GM18858 (cell line): ENCODE data around the gene ROR1.

Experiments
- ATAC-seq: cut with Tn5 transposase; IDR thresholded peaks from one replicate; pipeline ENCODE4 v1.9.1; 2021; ENCODE audit not compliant: unreplicated experiment

The ROR1 gene

DNA sequence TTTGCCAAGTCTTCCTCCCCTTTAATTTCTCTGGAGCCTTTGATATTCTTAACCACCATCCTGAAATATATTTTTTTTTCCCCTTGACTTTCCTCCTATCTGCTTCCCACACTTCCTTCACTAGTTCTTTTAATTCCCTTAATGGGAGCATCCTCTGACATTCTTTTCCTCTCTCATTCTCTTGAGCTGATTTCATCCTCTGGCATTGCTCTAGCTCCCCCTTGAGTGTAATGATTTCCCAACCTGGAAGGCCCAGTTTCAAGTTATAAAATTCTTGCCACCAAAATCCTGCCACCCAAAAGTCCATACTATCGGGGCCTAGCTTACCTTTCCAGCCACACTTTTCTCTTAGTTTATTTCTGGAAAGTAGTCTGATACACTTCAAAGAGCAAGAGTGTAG, 390.2 kb downstream of the ROR1 start:
- ATAC-seq = no peak

DNA sequence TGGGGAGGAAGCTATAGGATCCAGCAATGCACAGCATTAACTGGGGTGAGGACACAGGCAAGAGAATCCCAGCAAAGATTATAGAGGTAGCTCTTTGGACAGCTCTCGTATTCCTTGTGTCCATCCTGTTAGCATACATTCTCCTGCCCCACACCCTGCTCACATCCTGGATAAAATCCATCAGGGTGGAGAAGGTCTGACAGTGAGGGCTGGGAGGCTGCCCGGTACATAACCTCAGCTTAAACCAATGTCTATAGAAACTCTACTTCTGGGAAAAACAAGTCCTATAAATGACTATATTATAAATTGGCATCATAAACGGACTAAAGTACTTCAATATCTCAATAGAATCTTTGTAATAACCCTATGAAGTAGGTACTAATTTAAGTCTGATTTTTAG, 392.8 kb downstream of the ROR1 start:
- ATAC-seq = no peak

- ATAC-seq = no peak
Measured at GRCh38 chr1:64167176-64167575, 393.4 kb downstream of the ROR1 start.

GRCh38 chr1:64171246-64171645, 397.4 kb downstream of the ROR1 start:
- ATAC-seq = no peak

- ATAC-seq = peak; percentile 70
Measured at GRCh38 chr1:64171797-64172281, 398.0 kb downstream of the ROR1 start.

- peak; percentile 30 for ATAC-seq
Measured at GRCh38 chr1:64172458-64172983, 398.7 kb downstream of the ROR1 start.

DNA sequence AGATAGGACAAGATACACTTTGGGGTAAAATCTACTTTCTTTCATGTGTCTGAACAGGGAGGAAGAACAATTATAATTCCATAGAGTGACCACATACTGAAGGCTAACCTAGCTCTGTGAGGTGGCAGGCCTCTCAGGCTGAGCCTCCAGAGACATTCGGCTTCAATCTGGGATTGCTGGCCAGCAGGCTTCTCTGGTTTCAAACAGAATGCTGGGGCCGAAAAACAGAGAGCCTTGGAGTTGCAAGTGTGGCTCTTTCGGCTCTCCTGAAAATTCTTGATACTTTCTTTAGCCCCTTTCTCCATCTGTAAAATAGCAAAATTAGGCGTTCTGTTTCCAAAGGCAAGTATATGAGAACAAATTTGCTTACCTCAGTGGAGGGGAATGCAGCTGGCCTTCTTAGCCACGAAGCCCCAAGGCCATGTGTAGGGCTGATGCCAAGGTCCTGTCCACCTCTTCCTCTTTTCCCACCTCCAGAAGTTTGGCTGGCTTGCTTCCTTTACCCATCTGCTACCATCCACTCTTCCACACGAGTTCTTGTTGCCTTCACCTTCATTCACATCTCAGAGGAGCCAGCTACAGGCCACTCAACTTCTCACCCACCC, 399.6 kb downstream of the ROR1 start:
- ATAC-seq = no peak

DNA sequence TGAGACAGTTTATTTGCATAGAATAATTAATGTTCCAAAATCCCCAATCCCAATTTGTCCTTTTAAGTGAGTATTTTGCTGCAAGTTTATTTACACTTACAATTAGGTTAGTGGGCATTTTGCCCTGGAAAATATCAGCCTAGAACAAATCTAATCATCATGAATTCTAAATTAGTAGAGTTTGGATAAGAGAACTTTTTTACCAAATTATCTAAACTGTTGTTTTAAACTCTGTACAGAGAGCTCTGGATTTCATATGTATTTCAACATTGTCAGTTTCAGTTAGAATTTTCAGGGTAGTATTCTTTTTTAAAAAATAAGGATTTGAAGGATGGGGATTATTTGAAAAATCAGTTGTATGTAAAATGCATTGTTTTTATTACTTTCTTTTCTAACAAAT, 401.8 kb downstream of the ROR1 start:
- no peak for ATAC-seq

DNA sequence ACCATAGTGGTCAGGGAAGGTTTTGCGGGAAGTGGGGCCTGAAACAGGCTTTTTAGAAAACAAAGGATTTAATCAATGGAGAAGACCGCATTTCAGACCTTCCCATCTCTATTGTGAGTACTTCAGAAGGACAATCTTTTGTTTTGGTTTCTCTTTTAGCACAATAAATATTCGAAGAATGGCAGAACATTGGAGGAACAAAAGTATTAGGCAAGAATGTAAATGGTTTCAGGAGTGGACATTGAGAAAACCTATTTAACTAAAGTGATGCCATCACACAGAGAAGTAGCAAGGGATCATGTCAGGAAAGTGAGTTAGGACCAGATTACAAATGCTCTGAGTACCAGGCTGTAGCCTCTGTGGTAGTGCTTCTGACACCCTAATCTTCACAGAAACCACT, 402.8 kb downstream of the ROR1 start:
- no peak for ATAC-seq

DNA sequence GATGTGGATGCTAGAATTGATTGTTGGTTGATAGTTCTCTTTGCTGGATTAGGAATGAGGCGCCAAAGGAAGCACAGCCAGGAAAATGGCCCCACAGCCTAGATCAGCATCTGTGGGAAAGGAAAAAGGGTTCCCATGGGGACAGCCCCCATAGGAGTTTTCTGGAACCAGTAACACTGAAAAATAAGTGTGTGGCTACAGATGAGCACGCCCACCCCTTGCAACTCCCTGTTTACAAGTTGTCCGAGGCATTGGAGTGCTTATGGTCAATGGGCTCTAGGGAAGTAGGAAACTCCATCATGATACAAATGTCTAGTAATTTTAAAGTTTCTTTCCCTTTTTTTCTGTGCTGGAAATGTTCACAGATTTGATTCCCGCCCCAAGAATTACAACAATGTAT, 405.8 kb downstream of the ROR1 start:
- ATAC-seq = no peak

DNA sequence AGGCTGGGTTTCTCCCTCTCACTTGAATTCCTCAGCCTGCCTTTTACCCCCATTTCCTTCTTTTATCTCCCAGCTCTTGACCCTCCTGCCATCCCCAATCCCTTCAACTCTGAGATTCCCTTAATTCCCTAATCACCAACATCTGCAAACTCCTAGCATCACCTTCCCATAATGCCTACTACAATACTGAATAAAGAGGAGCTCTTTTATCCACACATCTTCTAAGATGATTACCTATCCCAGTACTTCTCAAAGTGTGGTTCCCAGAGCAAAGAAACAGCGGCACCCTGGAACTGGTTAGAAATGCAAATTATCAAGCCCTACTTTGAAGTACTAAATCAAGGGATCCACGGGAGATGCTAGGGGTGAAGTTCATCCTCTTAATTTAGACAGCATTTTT, 408.4 kb downstream of the ROR1 start:
- no peak for ATAC-seq

DNA sequence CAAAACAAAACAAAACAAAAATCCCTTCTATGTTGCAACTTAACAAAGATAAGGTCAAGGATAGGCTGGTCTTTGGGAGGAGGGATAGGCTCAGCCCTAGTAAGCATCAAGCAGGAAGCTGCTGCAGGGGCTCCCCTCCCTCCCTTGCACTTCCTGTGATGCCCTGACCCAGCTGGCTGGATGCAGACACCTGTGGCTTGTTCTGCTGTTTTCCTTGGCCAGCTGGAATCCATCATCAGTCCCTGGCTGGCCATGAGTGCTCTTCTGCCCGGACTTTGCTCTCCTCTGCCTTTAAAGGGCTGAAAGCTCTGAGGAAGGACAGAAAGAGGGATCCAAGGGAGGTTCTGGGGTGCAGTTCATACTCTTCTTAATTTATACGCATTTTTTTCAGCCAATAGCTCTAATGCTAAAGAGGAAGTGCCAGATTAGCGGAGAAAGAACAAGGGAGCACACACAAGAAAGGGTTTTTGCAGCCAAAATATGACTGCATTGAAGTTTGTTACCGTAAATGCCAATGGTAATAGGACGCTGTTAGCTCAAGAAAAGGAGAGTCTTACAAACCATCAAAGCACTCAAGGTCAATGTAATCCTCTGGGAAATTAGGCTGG, 409.7 kb downstream of the ROR1 start:
- no peak for ATAC-seq

DNA sequence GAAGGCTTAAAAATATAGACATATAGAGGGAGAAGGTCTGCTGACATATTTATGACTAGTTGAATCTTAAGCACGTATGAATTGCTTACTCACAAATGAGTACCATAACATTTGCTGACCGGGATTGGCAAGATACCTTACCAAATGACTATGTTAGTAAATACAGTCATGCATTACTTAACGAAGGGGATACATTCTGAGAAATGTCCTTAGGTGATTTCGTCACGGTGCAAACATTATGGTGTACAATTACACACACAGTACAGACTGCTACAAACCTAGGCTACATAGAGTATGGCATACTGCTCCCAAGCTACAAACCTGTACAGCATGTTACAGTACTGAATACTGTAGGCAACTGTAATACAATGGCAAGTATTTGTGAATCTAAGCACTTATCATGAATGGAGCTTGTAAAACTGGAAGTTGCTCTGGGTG, 410.2 kb downstream of the ROR1 start:
- ATAC-seq = no peak

- ATAC-seq = no peak
Measured at GRCh38 chr1:64186138-64186897, 412.5 kb downstream of the ROR1 start.

DNA sequence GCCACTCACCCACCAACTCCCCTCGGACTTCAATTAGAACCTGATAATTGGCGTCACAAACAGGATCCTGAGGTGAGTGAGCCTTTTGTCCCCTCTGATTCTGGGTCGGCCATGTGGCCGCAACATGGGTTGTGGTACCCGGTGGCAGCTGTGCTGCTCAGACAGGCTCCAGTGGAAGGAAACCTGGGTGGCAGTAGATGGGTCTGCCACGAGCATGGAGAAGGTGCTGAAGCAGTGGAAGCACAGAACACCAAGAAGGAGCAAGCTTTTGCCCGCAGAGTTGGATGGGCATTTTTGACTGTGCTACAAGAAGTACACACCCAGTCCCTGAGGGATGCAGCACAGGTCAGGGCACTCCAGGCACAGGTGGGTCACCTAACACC, 413.1 kb downstream of the ROR1 start:
- no peak for ATAC-seq

- no peak for ATAC-seq
Measured at GRCh38 chr1:64187646-64188045, 413.8 kb downstream of the ROR1 start.

GRCh38 chr1:64192290-64192689, 418.5 kb downstream of the ROR1 start:
- ATAC-seq = no peak

GRCh38 chr1:64194168-64195080, 420.6 kb downstream of the ROR1 start:
- no peak for ATAC-seq

DNA sequence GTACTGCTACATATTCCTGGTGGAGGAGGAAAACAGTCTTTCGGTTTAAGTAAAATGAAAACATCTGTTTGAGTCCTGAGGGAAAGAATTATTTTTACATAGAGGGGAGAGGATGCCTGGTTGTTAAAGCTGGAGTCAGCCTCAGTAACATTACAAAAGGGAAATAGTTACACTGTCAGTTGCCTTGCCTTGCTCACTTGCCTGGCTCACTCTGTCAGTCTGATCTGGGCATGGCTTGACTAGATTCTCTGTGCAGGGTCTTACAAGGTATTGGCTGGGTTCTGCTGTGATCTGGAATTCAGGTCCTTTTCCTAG, 421.2 kb downstream of the ROR1 start:
- ATAC-seq = no peak

- ATAC-seq = no peak
Measured at GRCh38 chr1:64196074-64196870, 422.5 kb downstream of the ROR1 start.
